Measurements from ENCODE around the gene CNTN5.
"Not testable (repeated sequence)": the region's sequence is repeated elsewhere in the genome, so short reads cannot be mapped to it uniquely, and the experiment has no call there.

Gene CNTN5

GRCh38 chr11:99279266-99279665, 258.5 kb downstream of the CNTN5 start:
- no peak for DNase-seq

GRCh38 chr11:99281331-99281730, 260.6 kb downstream of the CNTN5 start:
- DNase-seq = no peak

- DNase-seq = not testable (repeated sequence)
Measured at GRCh38 chr11:99297925-99298324, 277.2 kb downstream of the CNTN5 start.

GRCh38 chr11:99307510-99308088, 286.9 kb downstream of the CNTN5 start:
- DNase-seq = no peak

- no peak for DNase-seq
Measured at GRCh38 chr11:99311870-99312269, 291.1 kb downstream of the CNTN5 start.

- DNase-seq = no peak
Measured at GRCh38 chr11:99316776-99317520, 296.2 kb downstream of the CNTN5 start.

GRCh38 chr11:99320769-99321290, 300.1 kb downstream of the CNTN5 start:
- no peak for DNase-seq

GRCh38 chr11:99325847-99326246, 305.1 kb downstream of the CNTN5 start:
- no peak for DNase-seq

- DNase-seq = no peak
Measured at GRCh38 chr11:99327066-99327465, 306.3 kb downstream of the CNTN5 start.

- DNase-seq = no peak
Measured at GRCh38 chr11:99327527-99327926, 306.8 kb downstream of the CNTN5 start.

- no peak for DNase-seq
Measured at GRCh38 chr11:99333621-99334020, 312.9 kb downstream of the CNTN5 start.

GRCh38 chr11:99343117-99343516, 322.4 kb downstream of the CNTN5 start:
- DNase-seq = no peak

- no peak for DNase-seq
Measured at GRCh38 chr11:99349151-99349673, 328.5 kb downstream of the CNTN5 start.

- DNase-seq = no peak
Measured at GRCh38 chr11:99351624-99352023, 330.9 kb downstream of the CNTN5 start.

GRCh38 chr11:99352642-99353041, 331.9 kb downstream of the CNTN5 start:
- DNase-seq = no peak

GRCh38 chr11:99366546-99366945, 345.8 kb downstream of the CNTN5 start:
- no peak for DNase-seq

- DNase-seq = no peak
Measured at GRCh38 chr11:99368583-99368982, 347.8 kb downstream of the CNTN5 start.

- no peak for DNase-seq
Measured at GRCh38 chr11:99370549-99371216, 349.9 kb downstream of the CNTN5 start.

GRCh38 chr11:99371257-99371656, 350.5 kb downstream of the CNTN5 start:
- DNase-seq = no peak

- DNase-seq = no peak
Measured at GRCh38 chr11:99376463-99376862, 355.7 kb downstream of the CNTN5 start.

- no peak for DNase-seq
Measured at GRCh38 chr11:99383648-99384245, 363.0 kb downstream of the CNTN5 start.

- no peak for DNase-seq
Measured at GRCh38 chr11:99391245-99391644, 370.5 kb downstream of the CNTN5 start.

GRCh38 chr11:99406345-99406744, 385.6 kb downstream of the CNTN5 start:
- no peak for DNase-seq
